DMS114 treated with DMSO at 0.1 percent for 48 hours (cell line): ENCODE measurements around the gene KCNJ1.

Experiments used
- DNase-seq: peaks from one replicate; lab custom pipeline; 2025; ENCODE audit not compliant: unreplicated experiment; lab: John Stamatoyannopoulos, UW

KCNJ1 gene

DNA sequence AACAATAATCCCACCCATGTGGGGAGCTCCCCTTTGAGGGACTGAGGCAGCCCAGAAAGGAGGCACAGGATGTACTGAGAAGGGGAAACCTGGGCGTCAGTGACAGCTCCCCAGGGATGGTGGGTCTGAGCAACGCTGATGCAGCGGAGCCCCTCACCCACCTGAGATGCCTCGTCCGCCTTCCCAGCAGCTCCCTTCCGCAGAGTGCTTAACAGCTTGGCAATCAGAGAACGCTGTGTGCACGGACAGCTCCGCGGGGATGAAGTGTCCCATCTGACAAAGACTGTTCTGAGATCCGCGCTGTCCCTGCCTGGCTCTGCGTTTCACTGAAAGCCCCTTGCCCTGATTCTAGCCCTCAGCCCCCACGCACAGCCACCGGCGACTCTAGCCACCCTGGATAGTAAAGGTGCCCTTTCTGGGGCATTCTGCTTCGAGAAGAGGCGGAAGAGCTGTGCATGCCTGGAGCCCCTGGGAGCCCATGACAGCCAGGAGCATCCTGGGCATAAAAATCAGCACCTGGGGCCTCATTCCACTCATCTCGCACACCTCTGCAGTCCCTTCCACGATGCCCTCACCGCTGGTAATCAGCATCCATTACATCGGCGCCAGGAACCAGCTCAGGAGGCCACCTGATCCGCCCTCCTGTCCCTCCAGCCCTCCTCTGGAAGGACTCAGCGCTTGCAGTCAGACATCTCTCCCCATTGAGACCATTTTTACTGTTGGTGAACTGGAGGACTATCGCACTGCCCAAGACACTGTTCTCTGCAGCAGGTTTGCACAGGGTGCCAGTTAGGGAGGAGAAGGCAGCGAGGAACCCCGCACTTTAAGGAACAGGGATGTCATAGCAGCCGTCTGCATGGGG is 34.8 kb upstream of the KCNJ1 start:
- DNase-seq = no peak

DNA sequence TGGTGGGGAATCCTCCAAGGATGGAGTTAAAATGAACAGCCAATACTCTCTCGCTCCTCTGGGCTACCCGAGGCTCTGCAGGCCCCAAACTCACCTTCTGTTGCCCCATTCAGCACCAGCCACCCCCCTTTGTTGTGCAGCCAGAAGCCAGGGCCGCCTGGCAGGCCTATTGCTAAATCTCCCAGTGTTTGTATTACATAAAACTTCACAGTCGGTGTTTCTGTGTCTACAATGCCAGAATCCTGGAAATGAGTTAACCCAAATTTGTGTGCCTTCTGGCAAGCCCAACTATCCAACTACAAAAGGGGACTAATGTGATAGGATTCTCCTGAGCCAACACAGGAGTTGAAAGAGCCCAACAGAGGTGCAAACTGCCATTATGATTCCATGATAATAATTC is 33.4 kb upstream of the KCNJ1 start:
- DNase-seq = no peak

DNA sequence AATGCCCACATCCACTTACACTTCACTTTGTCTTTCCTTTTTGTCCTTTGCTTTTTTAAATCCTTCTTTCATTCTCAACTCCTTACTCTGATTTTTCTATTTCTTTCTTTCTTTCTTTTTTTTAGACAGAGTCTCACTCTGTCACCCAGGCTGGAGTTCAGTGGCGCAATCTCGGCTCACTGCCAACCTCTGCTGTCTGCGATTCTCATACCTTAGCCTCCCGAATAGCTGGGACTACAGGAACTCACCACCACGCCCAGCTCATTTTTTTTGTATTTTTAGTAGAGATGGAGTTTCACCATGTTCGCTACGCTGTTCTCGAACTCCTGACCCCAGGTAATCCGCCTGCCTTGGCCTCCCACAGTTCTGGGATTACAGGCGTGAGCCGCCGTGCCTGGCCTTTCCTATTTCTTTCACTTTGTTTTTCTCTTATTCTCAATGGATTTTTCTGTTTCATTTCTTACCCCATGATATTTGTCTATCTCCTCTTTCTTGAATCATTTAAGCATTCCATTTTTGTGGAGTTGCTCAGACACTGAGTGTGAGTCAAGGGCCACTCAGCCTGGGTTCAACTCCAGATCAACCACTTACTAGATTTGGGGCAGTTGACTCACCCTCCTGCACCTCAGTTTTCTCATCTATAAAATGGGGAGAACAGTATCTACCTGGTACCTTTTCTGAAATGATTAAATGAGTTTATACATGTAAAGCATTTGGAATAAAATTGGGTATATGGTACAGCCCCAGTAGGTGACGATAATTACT is 31.7 kb upstream of the KCNJ1 start:
- DNase-seq = no peak

DNA sequence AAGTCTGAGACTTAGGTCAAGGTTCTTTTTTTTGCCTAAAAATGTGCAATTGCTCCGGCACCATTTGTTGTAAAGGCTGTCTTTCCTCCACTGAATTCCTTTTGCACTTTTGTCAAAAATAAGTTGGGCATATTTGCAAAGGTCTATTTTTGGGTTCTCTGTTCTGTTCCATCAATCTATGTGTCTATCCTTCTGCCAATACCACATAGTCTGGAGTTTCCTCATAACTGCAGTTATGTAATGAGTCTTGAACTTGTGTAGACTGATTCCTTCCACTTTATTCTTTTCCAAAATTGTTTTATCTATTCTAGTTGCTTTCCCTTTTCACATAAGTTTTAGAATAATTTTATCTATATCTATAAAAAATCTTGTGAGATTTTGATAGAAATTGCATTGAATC is 30.7 kb upstream of the KCNJ1 start:
- DNase-seq = no peak

DNA sequence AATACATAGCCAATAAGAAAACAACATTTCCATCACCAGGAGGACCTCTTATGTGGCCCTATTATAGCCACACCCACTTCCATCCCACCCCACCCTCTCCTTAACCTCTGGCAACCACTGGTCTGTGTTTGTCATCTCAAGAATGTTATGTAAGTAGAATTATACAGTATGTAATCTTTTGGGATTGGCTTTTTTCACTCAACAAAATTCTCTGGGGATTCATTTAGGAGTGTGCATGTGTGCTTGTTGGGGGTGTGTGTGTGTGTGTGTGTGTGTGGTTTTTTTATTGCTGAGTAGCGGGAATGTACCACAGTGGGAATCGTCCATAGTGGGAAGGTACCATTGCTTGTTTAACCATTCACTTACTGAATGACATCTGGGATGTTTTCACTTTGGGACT is 29.3 kb upstream of the KCNJ1 start:
- DNase-seq = no peak

DNA sequence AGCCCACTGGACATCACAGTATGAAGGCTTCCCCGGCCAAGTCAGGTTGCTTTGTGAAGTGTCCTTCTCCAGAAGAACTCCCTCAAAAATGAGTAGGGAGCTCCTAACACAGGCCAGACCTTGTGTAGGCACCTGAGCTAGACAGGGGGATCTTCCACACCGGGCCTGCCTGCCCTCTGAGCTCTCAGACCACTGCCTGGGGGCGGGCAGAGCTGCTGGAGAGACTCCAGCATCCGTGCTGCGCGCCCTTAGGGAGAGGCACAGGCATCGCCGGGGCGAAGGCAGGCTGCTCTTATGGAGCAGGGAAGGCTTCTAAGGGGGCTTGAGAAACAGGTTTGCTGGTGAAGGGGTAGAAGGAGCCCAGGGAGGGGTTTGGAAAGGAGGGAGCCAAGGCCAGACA is 28.4 kb upstream of the KCNJ1 start:
- DNase-seq = no peak

DNA sequence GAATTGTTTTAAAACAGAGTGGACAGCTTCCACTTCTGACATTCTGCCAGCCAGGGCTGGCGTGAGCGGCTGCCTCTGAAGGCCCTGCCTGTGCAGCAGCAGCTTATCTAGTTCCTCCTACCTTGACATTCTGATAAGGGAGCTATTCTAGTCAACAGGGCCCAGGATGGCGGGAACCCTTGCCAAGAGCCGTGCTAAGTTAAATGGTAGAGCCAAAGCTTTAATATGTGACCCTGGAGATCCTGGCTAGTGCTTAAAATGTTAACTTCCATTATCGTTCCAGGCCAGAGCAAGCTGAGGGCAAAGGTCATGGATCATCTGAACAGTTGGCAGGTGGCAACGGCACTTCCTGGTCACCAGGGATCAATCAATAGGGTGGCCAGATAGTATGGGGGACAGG is 27.6 kb upstream of the KCNJ1 start:
- DNase-seq = no peak

DNA sequence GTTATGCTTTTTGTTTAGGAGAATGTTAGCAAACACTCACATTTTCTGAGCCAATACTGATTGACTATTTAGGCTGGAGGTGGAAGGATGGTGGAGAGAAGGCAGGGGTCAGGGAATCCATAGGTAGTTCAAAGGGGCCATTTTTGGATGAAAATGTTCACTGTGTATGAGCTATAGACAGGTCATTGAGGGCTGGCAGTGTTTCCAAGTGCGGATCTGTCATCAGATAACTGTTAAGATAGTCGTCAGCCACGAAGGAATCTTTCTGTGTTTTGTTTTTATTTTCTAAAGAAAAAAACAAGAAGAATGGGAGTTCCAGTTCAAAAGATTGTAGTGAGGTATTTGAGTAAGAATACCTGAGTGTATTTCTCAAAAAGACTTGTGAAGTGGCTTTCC is 27.2 kb upstream of the KCNJ1 start:
- no peak for DNase-seq

DNA sequence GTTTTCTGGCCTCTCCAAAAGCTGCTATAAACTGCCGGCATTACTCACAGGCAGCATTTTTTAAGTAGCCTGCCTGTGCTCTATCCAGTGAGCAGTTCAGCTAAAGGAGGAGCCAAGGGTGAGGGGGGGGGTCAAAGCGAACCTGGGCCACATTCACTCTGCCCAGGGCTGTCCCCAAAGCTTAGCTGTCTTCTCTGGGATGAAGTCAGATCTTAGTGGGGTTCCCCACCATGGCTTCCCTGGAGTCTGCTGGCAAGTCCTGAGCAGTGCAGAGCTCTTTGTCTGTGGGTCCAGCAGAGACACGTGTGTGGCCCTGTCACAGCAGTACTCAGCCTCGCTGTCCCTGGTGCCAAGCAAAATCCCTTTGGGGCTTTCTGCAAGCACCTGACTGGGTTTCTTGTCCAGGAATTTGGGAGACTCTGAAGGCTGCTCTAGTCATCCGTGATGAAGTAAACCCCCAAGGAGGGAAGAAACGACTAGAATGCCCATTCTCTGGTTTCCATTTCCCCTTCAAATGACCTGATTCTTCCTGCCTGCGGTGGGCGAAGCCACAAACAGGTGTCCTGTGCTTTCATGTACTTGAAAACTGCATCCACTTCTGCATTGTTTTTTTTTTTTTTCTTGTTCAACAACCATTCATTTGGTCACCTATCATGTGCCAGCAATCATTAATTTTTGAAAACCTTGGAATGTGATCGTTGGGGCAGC is 26.6 kb upstream of the KCNJ1 start:
- no peak for DNase-seq

DNA sequence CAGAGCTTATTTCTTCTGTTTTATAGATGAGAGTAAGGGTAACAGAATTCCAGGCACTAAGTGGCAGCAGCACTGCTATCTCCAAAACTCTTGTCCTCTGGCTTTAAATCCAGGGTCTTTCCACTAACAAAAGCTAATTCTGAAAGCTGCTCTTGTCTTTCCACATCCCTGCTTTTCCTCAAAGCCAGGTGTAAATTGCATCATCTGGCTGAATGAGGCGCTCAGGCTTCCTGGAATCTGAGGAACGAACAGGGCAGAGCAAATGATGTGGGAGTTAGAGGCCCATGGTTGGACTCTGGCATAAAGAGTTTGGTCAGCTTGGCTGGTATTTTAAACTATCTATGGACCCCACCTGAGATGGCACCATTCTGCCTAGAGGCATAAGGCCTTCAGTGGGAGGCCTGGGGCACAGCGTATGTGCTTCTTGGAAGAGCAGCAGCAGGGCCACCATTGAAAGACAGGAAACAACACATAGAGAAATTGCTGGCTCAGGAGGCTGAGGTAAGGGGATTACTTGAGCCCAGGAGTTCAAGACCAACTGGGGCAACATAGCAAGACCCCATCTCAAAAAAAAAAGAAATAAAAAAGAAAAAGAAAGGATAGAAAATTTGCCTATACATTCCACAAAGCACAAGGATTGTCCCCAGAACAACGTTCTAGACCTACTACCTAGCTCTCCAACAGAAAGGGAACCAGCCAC is 25.9 kb upstream of the KCNJ1 start:
- no peak for DNase-seq

DNA sequence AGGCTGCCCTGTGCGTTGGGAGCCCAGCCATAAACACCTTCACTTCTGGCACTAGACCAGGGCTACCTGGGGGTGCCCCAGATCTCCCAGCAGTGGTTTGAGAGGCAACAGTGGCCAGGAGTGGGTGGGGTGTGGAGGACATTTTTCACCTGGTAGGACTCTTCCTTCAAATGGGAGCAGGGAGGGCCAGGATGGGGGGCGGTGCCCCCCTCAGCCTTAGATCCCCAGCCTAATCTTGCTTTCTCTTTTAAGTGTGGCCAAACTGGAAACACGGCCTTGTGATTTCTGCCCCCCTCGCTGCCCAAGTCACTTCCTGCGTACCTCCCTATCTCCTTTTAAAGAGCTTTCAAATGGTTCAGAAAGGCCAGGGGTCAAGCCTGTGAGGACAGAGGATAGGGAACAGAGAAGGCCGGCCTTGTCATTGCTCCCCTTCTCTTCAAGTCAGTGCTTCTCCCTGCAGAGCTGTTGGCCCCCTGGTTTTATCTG is 24.9 kb upstream of the KCNJ1 start:
- DNase-seq = no peak

DNA sequence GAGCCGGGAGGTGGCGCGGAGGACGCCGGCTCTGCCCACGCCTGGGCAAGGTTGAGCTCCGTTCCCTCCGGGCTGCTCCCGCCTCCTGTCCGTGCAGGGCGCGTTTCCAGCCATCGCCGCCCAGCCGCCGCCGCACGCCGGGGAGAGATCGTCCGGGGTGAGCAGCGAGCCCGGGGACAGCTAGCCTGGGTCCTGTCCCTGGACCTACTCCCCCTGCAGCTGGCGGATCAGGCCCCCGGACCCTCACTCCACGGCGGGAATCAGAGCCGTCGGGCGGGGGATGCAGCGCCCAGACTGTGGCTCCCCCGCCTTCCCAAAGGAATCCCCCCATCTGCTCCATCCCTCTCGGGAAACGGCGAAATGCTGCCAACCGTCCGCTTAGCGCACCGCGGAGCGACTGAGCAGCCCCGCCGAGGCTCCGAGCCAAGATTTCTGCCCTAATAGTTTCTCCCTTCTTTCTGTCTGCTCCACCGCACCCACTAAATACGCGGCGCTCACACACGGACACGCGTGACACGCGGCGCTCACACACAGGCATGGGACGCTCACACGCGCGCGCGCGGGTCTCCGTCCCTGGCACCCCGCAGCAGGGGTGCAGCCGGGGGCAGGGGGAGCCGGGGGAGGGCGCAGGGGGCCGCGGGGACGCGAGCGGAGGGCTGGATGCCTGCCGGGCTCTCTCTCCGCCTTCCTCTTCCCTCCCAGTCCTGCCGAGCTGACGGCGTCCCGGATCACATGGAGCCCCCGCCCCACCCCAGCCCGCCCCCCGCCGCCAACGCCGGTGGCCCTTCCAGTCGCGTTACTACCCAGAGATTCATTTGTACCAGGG is 23.7 kb upstream of the KCNJ1 start, which contains the start of gene KCNJ5:
KCNJ5 (plus strand) TSS at position 814 of the 826 bp plus-strand sequence. CDS start 19,918 bp downstream, outside the sequence.
- DNase-seq = no peak

DNA sequence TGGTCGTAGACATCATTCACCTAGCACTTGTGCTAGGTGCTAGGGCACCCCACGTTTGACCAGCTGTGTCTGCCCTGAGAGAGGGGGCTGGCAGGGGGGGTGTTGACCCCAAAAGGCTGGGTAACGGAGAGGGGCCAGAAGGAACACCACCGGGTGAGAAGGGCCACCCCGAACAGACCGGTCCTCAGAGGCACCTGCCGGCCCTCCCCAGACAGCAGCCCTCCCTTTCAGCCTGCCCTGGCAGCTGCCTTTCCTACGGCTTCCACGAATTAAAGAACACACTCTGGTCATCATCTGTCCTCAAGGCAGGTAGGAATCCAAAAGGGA is 23.1 kb upstream of the KCNJ1 start:
- no peak for DNase-seq

DNA sequence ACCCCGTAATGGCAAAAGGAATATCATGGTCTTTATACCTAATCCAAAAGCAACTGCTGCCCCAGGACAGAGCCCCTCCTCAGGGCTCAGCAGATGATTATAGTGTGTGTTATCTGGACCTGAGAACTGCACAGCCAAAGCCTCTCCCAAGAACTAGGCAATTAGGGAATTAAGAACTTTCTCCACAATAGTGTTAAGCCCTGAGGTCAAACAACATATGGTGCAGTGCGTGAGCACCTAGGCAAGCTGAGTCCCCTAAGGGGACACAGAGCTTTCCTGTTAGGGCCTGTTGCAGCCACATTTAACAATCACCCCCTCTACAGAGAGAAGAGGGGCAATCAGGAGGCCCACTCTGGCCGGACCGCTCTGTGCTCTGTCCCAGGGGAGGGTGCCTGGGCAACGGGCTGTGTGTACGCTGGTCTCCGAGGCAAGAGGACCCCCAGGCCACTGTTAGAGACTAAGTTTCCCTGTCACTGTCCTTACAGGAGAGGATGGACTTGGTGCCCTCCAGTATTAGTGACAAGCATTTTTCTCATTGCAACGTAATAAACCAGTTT is 22.6 kb upstream of the KCNJ1 start:
- DNase-seq = no peak

DNA sequence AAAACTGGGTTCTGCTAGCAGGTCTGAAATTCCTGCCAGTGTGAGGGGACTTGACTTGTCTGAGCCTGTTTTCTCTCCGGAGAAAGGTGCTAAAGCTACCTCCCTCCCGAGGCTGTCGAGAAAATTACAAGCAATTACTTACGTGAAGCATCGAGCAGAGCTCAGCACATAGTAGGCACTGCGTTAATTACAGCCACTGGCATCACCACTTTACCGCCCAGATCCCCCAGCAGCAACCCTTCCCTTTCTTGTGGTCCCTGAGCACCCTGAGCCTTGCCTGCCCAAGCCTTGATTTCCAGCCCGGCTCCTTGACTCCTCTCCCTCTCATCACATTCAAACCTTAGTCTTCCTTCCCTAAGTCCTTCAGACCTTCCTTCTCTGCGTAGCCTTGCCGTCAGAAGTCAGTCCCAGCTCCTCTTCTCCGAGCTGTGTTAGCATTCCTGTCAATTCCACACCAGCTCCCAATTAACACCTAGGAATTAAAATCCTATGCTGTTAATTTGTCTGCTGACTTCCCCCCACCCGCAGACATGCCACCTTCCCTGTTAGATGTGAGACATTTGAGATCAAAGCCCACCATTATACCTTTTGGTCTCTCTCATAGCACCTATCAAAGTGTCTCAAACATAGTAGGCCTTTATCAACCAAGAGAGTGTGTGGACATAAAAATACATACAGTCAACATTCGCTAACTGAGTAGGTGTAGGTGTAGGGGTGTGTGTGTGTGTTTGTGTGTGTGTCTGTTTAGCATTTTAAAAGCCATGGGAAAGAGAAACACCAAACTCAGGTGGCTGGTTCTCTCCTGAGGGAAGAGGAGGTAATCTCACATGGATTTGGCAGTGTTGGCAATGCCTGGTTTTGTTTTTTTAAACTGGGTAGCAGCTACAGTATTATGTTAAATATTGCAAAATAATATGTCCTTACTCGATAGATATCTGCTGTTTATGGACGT is 21.2 kb upstream of the KCNJ1 start:
- no peak for DNase-seq

DNA sequence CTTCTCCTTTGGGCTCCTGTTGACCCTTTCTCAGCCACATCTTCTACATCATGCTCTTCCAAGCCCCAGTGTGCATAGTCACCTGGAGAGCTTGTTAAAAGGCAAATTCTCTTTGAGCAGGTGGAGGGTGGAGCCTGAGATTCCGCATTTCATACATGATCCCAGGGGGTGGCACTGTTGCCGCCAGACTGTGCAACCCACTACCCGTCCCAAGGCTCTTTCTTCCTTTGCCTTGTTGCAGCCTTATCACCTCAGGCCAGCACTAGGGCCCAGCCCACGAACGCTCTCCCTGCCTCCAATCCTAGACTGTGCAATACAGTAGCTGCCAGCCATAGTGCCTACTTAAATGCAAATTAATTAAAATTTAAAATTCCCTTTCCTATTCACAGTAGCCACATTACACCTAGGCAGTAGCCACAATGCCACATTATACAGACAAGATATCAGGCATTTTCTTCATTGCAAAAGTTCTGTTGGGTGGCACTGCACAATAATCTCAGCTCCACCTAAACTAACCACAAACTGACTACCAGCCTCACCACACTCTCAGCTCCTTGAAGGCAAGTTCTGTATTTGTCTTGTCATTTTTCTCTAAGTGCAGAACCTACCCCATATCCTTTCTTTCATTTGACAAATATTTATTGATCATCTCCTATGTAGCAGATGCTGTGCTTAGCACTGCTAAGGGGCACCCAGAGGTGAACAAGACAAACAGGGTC is 19.5 kb upstream of the KCNJ1 start:
- DNase-seq = no peak

DNA sequence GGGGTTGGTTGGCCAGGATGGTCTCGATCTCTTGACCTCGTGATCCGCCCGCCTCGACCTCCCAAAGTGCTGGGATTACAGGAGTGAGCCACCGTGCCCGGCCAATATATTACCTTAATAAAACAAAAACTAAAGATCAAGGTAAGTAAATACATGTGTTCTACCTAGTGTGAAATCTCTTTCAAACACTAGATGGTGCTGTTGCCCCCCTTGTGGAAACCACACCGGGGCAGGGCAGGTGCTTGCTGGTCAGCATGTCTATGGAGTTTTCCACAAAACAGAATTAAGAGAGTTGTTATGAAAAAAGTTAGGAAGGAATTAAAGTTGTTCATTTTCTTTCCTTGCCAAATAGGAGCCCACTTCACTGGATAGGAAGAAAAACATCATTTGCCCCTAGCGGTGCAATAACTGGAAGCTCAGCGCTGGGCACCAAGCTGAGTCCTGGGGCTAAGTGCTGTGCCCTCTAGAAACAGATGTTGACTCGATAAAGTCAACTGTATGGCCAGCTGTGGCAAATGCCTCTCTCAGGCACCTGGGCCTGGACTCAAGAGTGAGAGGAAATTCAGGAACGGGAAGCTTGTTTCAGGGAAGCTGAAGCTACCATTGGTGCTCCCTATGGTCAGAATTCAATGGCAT is 17.7 kb upstream of the KCNJ1 start:
- peak; percentile 4 for DNase-seq

DNA sequence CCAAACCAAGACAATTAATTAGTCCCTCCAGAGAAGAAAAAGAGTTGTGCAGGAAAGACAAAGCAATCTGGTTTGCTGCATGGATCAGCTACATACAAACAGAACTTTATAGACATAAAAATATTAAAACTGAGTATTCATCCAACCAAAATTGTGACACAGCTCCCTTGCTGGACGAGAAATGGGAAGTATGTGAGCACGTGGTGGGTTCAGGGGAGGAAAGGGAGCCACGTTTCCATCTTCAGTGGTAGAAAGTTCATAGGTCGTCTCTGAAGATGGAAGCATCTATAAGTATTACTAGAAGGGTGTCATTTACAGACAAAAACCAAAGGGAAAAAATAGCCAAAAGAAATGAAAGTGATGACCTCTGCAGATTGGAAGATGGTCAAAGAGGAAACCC is 17.0 kb upstream of the KCNJ1 start:
- DNase-seq = no peak
